ENCODE data around the gene HIPK1. TPM values are rescaled to one million over a fixed set of nuclear protein-coding genes. Genes with fewer than 3 reads are reported as not detected.

HIPK1 gene
- total and polyA plus RNA-seq, 10 of the 15 experiments (the other 5 are each of a cell fraction or from before 2014, with no cell fraction given): 4.2 to 33.9 (median 11.4) TPM

GRCh38 chr1:113990961-113991360, 61.8 kb downstream of the HIPK1 start (continued):
- TF ChIP-seq CHD1 (IDR thresholded peaks at IDR 0.05; ENCODE audit: low read depth, low read length) (no peak), HCFC1 (IDR thresholded peaks at IDR 0.05; ENCODE audit: low read length) (no peak), RCOR1 (conservative IDR thresholded peaks at IDR 0.05; ENCODE audit: low read depth, low read length) (no peak)

- Histone ChIP-seq H3K9ac (ENCODE audit: control insufficient read depth, insufficient read depth, low read length) (no peak overlapping the region), H4K20me1 (ENCODE audit: control insufficient read depth, insufficient read depth) (no peaks in the 10 kb centered on the region), H3K4me3 (no peak overlapping the region), H3K4me1 (ENCODE audit: control insufficient read depth, insufficient read depth, low read length) (no peaks in the 10 kb centered on the region), H3K27me3 (replicated peaks in 1 of 2; ENCODE audit: control insufficient read depth in 2 of 2, insufficient read depth in 2 of 2, low read length in 1 of 2) (no peaks in the 10 kb centered on the region), H3K36me3 (ENCODE audit: control insufficient read depth in 2 of 2, insufficient read depth in 2 of 2, low read length in 1 of 2) (no peaks in the 10 kb centered on the region; a peak in 1 of 4 replicates), H2AFZ (ENCODE audit: control insufficient read depth, low read depth, low read length) (no peak overlapping the region), H3K9me3 (replicated peaks; ENCODE audit: control insufficient read depth, insufficient read depth, low read length) (peaks cover 10% of the 10 kb centered on the region; the same call in 2 of the 3 replicates), H3K79me2 (ENCODE audit: control insufficient read depth, insufficient read depth, low read length) (no peaks in the 10 kb centered on the region), H3K4me2 (ENCODE audit: control insufficient read depth, insufficient read depth) (no peak overlapping the region), H3K27ac (ENCODE audit: control insufficient read depth, insufficient read depth) (no peak overlapping the region; the same call in 1 of the 2 replicates)
- FAIRE-seq (no peak), ATAC-seq (peak; percentile 84), DNase-seq (ENCODE audit: low read depth, low spot score) (peak; percentile 31)
- no peak for TF ChIP-seq CEBPB (IDR thresholded peaks at IDR 0.05; ENCODE audit: borderline replicate concordance in 1 of 2, low read depth in 2 of 2, low read length in 2 of 2)
- TF ChIP-seq ZNF207 (IDR thresholded peaks at IDR 0.05; ENCODE audit: borderline replicate concordance): no peak
- no peak for TF ChIP-seq RAD51 (IDR thresholded peaks at IDR 0.05)
- TF ChIP-seq TCF12 (IDR thresholded peaks at IDR 0.05; ENCODE audit: low read depth, low read length): no peak
- TF ChIP-seq RB1 (IDR thresholded peaks at IDR 0.05; ENCODE audit: borderline replicate concordance): no peak
- TF ChIP-seq RCOR1 (conservative IDR thresholded peaks at IDR 0.05; ENCODE audit: low read depth, low read length): no peak
- no peak for TF ChIP-seq STAT3 (IDR thresholded peaks at IDR 0.05; ENCODE audit: low read depth, low read length)
- no peak for TF ChIP-seq GATAD2B (conservative IDR thresholded peaks at IDR 0.05; ENCODE audit: low read depth)
- TF ChIP-seq KLF5 (IDR thresholded peaks at IDR 0.05; ENCODE audit: partially characterized antibody): no peak
- no peak for TF ChIP-seq SREBF1 (IDR thresholded peaks at IDR 0.05; ENCODE audit: low read length)
- CTCF ChIA-PET: interaction anchor here (0.6 to 2.3 kb wide), 4 partner anchors 13 to 1376 kb away, joined by 3 to 10 read pairs (median 6); partner anchors contain the start of gene OLFML3
- POLR2A ChIA-PET: no interaction called here
- SMC1A ChIA-PET (ENCODE audit: uncharacterized antibody, unreplicated experiment): interaction anchor here (0.8 to 1.9 kb wide), 5 partner anchors 9 to 292 kb away, joined by 3 to 10 read pairs (median 3); no protein-coding TSS in a partner anchor
- no TSS peak for BruUV-seq (replicated peaks)
- intact Hi-C loops (cut with micrococcal nuclease; ENCODE audit: unreplicated experiment) (no loop called here), in situ Hi-C loops (cut with MboI) (no loop called here)
- RAD21 ChIA-PET (ENCODE audit: unreplicated experiment): interaction anchor here (1.2 kb wide), 1 partner anchor 10 kb away, joined by 3 read pairs; no protein-coding TSS in a partner anchor
- WGBS (ENCODE audit: insufficient coverage, insufficient replicate concordance, low lambda C conversion rate, missing lambda C conversion rate): 18% methylated on average over 5 of the region's 5 CpGs
These were observed 62.4 kb downstream of the HIPK1 start for GRCh38 chr1:113991467-113991997.

All from GM12878 (cell line).